Activated T-helper 1 cell treated with Interleukin-2 at 50 U/mL for 16 hours (primary cell): ENCODE measurements around the gene NLRP9.

Experiments used
- DNase-seq: peaks from one replicate; pipeline ENCODE4 v3.0.0-alpha.2; 2020; ENCODE audit warnings: low read depth

The NLRP9 gene

DNA sequence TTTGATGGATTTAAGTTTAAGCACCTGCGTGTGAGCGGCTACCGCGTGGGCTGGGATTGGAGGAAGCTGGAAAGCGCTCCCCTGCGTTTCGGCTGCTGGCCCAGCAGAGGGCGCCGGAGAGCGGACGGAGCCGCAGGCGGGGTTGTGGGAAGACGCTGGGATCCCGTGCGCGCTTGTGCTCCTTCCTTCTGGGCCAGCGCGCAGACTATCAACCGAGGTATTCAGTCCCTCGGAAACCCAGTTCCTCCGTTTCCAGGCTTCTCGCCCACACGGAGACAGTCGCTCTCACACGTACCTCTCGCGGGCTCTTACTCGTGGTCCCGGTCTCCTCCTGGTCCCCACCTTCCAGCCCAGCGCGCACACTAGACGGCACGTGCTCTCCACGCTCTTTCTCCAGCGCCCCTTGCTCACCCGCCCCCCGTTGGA, 34.4 kb downstream of the NLRP9 start:
- DNase-seq = peak; percentile 23

DNA sequence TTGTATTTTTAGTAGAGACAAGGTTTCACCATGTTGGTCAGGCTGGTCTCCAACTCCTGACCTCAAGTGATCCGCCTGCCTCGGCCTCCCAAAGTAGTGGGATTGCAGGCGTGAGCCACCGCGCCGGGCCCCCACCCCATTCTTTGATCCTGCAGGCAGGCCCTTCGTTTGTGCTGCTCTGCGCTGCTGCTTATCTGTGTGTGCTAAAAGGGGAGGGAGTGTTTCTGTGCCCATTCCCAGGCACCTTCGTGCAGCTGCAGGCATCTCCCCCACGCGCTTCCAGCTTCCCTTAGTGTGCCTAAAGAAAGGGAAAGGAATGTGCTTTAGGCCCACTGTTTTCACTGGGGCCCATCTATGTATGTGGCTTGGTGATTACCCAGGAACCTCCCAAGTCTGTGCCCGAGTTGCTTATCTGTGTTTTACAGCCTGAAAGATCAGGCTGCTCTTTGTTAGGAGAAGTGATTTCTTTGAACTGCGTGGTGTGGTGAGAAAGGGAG, 36.0 kb downstream of the NLRP9 start:
- no peak for DNase-seq

DNA sequence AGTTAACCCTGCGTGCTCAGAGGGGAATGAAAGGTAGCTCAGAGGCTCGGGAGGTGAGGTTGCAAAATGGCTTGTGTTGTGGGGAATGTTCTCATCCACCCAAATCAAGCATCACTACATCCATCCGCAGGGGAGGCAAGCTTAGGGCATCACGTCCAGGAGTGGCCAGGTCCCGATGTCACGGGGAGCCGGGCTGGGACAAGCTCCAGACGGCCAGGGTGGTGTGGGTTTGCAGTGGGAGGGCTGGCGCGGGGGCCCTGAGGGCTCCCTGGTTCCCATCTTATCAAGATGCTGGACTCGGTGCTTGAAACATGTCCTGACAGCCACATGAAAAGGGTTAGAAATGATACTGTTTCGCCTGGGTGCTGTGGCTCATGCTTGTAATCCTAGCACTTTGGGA, 37.4 kb downstream of the NLRP9 start:
- no peak for DNase-seq

DNA sequence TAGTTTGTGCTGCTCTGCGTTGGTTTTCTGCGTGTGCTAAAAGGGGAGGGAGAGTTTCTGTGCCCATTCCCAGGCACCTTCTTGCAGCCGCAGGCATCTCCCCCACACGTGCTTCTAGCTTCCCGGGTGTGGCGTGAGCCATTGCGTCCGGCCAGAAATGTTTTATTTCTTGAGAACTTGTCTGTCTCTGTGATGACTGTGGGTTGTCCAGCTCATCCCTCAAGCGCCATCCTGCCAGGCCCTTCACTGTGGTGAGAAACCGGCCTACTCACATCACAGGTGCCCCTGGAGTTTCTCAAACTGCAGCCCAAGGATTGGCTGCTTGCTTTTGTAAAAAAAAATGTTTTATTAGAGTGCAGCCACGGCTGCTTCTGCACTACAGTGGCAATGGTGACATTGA, 39.0 kb downstream of the NLRP9 start:
- DNase-seq = no peak

DNA sequence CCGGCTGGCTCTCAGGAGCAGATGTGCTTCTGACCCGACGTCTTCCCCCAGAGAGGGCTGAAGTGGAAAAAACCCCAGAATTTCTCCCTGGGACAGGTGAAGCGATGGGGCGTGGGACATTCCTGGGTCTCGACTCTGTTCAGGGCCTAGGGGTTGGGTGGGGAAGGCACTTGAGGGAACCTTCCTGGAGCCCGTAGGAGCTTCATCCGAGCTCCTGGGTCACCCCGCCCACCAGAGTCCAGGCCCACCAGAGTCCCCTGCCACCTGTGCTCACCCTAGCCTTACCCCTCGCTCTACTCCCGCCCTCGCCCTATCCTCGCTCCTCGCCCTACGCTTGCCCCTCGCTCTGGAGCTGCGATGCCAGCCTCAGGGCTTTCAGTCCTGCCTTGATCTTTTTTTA, 39.9 kb downstream of the NLRP9 start:
- DNase-seq = no peak

DNA sequence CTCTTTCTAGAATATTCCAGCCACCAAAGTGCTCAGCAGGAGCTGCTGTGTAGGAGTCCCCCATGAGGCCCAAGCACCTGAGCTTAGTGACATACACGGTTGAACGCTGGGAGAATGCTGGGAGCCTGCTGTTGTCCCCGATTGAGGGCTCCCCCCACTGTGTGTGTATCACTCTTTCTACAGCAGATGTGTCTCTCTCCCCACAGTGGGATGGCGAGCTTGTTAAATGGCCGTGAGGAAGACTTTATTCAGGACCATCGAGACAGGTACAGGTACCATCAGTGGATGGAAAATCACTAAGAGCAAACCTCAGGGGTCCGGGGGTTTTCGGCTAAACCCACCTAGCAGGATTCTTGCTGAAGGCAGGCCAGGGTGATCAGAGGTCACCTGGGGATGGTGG, 40.5 kb downstream of the NLRP9 start:
- no peak for DNase-seq

DNA sequence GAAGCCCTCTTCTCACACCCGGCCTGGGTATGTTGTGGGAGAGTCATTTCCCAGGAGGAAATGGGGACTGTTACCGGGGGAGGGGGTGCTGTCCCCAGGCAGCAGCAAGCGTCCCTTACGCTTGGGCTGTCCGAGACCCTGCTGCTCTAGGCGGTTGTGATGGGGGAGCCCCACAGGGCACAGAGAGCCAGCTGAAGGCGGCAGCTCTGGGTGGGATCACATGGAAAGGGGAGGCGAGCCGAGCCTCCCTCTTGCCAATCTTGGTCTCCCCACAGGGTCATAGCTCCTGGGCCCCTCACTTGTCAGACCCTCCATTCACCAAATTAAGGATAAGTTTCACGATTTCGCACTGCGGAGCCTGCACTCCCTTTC, 41.1 kb downstream of the NLRP9 start:
- DNase-seq = no peak

DNA sequence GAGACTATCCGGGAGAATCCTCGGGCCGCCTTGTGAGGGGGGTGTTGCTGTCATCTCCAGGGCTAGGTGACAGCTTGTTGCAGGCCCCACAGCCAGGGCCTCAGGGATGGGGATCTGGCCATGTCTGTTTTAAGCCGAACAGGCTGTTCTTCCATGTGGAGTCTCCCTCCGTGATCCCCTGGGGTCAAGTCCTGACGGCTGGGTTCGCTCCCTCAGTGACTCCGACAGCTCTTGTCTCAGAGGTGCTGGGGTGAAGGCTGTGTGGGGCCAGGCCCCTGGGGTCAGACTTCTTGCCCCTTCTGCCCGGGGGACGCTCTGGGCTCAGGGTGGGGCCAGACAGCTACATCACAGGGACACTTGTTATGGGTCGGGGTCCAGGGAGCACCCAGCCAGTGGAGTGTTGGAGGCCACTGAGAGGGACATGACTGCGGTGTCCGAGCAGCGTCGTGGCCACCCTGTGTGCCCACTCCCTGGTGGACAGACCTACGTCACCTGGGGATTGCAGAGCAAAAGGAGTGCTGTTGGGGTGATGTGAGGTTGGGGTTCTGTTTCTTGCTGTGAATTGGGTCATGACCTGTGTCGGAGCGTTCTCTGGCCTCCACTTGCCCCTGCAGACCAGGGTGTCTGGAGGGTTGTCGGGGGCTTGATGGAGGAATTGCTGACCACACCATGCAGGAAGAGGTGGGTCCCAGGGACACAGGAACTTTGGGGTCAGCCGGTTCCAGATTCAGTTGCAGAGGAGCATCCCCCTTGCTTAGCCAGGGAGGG, 41.7 kb downstream of the NLRP9 start:
- DNase-seq = no peak

DNA sequence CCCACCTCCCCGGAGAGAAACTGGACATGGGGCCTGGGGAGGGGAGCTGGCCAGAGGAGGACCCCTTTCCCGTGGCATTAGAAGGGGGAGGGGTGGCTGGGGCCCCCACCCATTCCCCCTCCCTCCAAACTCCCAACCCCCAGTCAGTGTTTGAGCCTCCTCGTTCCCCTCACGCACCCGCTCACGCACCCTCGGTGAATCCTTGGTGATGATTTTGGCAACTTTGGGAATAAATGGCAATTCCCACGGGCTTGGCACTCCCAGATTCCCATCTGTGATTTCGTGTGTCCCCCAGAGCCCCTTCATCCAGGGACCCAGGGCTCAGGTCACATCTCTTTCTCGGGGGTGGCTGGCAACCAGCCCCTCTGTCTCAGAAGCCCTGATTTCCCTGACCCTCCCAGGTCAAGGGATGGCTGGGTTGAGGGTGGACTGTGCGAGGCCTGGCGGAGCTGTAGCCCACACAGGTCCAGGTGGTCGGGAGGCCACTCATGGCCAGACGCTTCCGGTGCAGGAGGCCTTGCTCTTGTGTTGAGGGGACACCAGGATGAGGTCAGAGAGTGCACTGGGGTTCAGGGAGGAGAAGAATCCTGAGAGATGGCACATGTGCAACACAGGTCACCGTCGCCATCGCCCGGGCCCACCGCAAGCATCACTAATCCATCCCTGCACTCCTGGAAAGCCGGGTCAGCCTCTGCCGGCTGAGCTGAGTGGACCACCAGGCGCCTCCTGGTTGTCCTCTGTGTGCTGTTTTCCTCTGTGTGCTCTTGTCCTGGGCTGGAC, 42.5 kb downstream of the NLRP9 start:
- no peak for DNase-seq

DNA sequence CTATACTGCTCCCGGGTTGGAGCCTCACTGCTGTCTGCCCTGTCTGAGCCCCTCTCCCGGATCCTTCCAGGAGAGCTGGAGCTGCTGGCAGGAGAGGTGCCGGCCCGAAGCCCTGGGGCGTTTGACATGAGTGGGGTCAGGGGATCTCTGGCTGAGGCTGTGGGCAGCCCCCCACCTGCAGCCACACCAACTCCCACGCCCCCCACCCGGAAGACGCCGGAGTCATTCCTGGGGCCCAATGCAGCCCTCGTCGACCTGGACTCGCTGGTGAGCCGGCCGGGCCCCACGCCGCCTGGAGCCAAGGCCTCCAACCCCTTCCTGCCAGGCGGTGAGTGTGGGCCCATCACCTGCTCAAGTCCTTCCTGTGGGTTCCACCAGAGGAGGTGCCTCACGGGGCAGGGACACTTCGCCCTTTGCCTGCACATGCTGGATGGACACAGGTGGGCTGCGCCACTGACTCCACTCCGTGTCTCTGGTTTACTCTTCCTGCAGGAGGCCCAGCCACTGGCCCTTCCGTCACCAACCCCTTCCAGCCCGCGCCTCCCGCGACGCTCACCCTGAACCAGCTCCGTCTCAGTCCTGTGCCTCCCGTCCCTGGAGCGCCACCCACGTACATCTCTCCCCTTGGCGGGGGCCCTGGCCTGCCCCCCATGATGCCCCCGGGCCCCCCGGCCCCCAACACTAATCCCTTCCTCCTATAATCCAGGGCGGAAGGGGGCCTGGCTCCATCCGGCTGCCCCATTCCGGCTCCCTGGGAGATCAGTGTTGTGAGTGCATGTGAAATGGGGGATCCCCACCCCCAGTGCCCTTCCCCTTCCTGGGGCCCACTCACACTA, 43.3 kb downstream of the NLRP9 start:
- no peak for DNase-seq

DNA sequence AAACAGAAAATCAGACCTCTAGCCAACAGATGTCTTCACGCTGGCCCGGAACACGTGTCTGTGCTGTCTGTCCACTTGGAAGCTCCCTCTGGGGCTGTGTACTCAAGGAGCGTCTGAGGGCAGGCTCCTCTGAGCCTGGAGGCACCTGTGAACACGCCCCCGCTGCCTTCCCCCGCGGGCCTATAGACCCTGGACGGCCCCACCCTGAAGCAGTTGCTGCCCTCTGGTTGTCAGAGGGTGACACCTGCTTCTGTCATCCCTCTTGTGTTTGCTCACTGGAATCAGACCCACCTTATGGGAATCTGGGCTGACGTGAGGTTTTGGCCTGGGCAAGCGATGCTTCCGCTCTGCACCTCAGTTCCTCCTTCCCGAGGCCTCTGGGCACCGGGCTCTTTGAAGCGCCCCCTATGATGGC, 44.0 kb downstream of the NLRP9 start:
- DNase-seq = no peak

DNA sequence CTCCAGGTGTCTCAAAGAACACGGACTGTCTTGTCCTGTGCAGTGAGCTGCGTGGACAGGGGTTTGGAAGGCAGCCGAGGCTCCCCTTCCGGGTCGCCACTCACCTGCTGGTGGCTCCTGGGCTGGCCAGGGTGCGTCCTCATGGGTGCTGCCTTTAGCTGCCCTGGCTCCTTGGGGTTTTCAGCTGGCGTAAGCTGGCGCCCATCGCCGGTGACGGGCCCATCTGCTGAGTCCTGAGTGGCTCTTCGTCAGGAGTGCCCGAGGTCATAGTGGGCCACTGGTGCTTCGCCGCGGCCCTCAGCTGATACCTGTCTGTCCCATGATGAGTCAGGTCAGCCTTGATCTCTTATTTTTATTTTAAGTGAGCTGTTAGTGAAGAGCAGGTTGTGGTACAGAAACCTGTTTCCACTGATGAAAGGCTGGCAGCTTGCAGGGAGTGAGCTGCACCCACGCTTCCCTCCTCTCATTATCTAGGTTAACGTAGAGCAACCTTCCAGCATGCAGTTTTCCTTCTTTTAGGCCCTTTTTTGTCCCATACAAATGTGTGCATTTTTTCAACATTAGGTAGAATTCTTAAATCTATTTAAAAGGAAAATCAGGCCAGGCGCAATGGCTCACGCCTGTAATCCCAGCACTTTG, 44.7 kb downstream of the NLRP9 start:
- no peak for DNase-seq

DNA sequence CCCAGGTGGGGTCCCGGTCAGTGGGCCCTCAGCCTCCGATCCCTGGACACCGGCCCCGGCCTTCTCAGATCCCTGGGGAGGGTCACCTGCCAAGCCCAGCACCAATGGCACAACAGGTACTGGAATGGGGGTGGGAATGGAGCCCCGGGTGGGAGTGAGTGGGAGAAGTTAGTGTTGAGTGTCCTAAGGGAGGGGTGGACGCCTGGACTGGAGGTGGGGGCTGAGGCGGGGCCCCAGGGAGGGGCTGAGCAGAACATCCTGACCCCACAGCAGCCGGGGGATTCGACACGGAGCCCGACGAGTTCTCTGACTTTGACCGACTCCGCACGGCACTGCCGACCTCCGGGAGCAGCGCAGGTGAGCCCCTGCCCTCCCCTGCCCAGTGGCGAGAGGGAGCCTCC, 45.5 kb downstream of the NLRP9 start:
- DNase-seq = no peak

DNA sequence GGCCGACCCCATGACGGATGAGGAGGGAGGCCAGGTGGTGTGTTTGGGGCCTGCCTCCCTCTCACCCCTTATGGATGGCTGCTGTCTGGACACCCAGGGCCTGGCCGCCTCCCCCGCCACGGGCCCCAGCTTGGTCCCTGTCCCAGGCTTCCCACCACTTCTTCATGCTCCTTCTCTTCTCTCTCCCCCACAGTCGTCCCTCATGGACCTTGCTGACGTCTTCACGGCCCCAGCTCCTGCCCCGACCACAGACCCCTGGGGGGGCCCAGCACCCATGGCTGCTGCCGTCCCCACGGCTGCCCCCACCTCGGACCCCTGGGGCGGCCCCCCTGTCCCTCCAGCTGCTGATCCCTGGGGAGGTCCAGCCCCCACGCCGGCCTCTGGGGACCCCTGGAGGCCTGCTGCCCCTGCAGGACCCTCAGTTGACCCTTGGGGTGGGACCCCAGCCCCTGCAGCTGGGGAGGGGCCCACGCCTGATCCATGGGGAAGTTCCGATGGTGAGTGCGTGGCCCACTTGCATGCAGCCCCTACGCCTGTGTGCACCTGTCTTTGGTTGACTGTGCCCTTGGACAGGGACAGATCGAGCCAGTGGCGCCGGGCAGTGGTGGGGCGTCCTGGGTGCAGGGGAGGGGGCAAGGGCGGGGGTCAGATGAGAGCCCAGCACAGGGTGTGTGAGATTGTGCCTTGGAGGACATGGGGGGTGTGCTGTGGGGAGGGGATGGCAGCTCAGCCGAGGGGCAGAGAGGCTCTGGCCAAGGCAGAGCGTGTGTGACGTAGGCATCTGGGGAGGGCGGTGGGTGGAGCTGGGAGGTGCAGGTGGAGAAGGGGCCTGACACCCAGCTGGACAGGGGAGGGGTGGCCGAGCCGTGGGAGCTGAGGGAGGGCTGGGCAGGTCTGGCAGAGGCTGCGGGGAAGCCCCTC, 46.4 kb downstream of the NLRP9 start:
- DNase-seq = no peak

DNA sequence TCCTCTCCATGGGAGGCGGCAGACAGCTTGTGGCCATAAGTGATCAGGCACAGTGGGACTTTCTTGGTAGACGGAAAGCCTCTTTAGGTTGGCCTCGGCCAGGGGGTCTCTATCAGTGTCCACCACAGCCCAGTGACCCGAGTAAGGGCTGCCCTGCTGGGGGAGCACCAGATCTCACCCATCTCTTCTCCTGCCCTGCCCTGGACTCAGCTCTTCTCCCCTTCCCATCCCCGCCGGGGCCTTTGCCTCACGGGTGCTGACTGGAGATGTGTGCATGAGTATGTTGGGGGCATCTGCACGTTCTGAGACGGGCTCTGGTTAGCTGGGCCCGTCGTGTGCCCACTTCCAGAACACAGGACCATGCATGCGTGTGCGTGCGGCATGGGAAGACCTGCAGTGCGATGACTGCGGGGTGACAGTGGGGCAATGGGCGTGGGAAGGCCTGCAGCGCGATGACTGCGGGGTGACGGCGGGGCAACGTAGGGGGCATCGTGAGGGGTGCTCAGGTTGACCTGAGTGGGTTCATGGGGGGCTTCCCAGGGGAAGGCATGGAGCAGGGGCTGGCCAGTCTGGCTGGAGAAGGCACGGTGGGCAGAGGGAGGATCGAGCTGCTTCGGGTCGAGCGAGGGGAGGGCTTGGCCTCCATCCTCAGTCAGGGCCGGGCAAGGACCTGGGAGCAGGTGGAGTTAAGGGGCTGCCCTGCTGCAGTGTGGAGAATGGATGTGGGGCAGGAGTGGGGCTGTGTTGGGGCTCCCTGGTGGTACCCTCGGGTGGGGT, 47.2 kb downstream of the NLRP9 start:
- no peak for DNase-seq

DNA sequence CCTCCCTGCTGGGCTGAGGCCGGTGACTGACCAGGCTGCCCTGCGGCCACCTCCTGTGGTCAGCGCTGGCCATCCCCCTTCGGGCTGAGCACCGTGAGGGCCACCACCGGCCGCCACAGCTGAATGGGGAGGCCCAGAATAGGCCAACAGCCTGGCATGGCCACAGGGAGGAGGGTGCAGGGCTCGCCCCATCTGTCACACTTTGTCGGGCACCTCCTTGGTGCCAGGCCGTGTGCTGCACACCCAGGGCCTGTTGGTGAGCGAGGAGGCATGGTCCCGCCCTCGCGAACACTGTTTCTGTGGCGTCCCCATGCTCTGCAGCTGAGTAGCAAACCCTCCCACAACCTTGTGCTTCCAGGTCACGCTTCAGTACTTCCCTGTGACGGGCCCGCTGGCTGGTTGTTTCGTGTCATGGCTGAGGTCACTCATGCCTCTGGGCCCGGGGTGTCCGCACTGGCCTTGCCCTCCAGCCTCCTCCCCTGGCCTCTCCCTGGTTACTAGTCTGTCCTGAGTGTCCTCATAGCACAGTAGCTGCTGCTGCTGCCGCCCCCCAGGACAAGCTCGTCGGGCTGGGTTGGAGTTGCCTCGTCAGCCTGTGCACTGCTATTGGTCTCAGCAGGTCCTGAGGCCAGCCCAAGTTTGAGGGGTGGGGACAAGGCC, 48.0 kb downstream of the NLRP9 start:
- DNase-seq = no peak

DNA sequence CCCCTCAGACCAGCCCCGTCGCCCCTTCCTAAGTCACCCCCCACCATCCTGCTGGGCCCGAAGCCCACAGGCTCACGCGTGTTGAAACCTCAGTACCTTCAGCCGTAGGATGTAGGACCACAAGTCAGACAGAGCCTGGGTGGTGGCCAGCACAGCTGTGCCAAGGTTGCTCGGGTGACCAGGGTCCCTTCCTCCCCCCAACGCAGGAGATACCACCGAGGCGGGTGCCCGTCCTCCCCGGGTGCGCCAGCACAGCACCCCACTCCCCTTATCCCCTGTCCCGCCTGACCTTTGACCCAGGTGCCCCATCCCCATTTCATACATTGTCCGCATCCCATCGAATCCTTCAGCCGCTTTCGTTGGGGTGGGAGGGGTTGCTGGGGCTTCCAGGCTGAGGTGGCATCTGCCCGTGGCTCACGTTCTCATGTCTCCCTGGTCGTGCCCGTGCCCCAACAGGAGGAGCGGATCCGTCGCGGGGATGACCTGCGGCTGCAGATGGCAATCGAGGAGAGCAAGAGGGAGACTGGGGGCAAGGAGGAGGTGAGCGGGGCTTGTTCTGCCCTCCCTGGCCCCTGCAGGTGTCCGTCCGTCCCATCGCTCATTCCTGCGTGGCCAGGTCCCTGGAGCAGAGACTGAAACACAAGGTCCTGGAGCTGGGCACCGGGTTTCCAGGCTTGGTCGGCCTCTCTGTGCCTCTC, 48.6 kb downstream of the NLRP9 start:
- DNase-seq = no peak

DNA sequence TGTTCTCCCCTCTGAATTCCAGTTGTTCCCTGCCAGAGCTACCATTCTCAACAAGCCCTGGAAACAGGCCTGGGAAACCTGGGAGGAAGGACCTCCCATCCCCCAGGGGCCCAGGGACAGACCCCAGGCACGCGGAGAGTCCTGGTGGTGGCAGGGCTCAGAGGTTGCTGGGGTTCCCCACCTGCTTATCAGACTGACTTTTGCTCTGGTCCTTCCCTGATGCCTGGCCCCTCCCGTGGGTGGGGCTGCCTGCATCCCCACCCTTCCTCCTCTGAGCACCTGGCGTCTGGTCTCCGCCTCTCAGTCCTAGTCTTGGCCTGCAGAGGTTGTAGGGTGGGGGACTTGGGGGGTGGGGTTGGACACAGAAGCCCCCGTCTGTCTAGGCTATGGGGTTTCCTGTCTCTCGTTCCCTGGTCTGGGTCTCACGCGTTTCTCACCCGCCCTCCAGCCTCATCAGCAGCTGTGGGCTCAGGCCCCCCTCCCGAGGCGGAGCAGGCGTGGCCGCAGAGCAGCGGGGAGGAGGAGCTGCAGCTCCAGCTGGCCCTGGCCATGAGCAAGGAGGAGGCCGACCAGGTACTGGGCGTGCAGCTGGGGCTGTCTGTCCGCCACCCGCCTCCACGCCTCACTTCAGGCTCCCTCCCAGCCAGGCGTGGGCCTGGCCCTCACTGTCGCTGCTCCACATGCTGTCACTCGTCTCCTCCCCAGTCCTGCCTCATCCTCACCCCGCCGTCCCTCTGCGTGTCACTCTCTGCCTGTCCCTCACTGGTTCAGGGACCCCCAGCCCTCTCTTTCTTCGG, 49.6 kb downstream of the NLRP9 start:
- no peak for DNase-seq
